Measurements from ENCODE around the gene TEDC2.
"Not testable (repeated sequence)": the region's sequence is repeated elsewhere in the genome, so short reads cannot be mapped to it uniquely, and the experiment has no call there.

TEDC2 gene

DNA sequence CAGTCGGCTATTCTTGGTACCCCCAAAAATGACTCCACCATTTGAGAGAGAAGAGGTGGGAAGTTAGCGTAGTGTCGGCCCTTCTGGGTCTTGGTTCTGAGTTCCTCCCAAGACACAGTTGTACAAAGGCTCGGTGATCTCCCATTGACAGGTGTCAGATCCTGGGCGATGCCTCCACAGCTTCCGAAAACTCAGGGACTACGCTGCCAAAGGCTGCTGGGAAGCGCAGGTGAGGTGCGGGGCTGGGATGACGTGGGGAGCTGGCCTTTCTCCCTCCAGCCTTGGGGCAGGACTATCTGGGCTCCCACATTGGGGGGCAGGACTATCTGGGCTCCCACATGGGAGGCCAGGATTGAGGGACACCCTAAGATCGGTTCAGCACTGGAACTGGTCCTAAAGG is 20.3 kb upstream of the TEDC2 start:
- FAIRE-seq = no peak

DNA sequence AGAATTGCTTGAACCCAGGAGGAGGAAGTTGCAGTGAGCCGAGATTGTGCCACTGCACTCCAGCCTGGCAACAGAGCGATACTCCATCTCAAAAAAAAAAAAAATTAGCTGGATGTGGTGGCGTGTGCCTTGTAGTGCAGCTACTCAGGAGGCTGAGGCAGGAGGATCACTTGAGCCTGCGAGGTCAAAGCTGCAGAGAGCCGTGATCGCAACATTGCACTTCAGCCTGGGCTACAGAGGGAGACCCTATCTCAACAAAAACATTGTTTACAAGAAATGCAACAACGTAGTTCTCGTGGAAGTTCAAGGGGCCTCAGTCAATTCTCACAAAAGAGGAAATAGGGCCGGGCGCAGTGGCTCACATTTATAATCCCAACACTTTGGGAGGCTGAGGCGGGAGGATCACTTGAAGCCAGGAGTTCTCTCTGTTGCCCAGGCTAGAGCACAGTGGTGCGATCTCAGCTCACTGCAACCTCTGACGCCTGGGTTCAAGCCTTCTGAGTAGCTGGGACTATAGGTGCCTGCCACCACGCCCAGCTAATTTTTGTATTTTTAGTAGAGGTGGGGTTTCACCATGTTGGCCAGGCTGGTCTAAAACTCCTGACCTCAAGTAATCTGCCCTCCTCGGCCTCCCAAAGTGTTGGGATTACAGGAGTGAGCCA is 18.6 kb upstream of the TEDC2 start:
- FAIRE-seq = not testable (repeated sequence)

- no peak for FAIRE-seq
Observed at GRCh38 chr16:2443555-2443954, 16.4 kb upstream of the TEDC2 start.

DNA sequence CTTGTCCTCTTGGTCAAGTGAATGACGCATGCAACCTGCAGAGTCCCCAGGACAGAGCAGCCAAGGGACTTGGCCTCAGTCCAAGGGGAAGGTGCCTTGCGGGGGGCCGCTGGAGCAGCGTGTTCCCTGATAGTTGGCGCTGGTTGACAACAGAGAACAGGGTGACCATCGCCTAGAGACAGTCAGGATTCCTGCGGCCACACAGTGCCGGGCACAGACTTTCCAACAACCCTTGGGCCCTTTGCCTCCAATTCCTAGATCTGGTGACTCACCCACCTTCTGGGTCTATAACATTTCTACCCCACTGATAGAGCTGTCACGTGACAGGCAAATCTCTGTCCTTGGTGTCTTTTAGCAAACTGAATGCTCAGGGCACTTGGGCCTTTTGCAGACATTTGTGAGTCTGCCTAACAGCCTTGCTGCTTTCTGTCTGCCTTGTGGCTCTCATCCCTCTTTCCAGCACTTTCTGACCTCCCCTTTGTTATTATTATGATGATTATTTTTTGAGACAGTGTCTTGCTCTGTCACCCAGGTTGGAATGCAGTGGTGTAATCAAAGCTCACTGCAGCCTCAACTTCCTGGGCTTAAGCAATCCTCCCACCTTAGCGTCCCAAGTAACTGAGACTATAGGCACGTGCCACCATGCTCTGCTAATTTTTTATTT is 11.9 kb upstream of the TEDC2 start:
- FAIRE-seq = no peak

DNA sequence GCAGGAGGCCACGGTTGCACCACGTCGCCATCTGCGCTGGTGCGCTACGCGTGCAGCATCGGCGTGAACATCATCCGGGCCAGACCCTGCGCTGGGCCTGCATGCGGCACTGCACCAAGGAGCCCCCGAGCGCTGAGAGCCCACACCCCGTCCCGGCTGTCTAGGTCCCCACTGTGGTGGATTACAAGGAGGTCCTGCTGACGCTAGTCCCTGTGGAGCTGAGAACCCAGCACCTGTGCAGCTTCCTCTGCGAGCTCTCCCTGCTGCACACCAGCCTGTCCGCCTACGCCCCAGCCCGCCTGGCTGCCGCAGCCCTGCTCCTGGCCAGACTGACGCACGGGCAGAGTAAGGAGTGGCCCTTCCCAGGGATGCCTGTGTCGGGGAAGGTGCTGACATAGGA is 10.8 kb upstream of the TEDC2 start:
- no peak for FAIRE-seq

GRCh38 chr16:2450535-2450934 is 9.4 kb upstream of the TEDC2 start:
- no peak for FAIRE-seq

DNA sequence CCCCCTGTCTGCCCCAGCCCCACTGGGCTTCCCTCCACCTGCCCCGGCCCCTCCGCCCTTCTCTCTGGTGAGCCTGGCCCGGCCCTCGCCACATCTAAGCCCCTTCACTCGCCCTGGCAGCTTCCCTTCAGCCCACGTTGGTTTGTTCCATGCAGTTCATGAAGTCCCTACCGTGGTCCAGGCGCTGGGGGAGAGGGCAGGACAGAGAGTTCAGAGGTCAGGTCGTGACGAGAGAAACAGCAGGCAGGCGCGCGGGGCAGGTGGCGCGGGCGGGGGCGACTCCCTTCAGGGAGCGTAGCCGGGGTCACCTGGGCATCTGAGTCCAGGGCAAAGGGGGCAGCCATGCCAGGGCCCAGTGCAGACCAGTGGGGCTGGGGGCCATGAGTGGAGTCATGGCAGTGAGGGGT is 8.9 kb upstream of the TEDC2 start:
- FAIRE-seq = no peak

DNA sequence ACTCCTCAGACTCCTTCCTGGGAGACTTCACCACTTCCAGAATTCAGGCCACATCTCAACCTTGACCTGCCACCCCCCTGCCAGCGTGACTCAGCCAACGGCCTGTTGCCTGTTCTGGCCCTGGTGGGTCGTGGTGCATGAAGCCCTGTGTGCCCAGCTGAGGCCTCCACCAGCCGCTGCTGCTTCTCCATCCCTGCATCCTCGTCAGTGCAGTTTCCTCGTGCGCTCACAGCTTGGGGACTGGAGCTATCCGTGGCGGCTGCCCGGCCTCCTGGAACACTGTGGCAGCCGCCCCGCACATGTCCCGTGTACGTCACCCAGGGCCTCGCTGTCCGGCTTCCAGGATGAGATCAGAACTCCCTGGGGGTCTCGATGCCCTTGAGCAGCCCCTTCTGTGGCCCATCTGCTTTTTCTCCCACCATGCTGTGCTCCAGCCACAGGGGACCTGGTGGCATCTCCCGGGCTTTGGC is 8.0 kb upstream of the TEDC2 start:
- no peak for FAIRE-seq

DNA sequence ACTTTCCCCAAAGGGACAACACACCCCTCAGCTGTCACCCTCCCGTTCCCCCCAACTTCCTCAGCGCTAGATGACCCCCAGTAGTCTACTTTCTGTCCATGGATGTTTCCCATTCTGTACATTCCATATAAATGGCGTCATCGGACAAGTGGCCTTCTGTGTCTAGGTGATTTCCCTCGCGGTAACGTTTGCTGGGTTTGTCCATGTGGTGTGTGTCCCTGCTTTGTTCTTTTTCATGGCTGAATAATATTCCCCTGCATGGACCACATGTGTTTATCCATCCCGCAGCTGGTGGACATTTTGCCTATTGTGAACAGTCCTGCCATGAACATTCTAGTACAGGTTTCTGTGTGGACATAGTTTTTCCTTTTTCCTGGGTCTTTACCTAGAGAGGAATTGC is 7.3 kb upstream of the TEDC2 start:
- FAIRE-seq = no peak

- FAIRE-seq = no peak
Observed at GRCh38 chr16:2455081-2455845, 4.6 kb upstream of the TEDC2 start.

DNA sequence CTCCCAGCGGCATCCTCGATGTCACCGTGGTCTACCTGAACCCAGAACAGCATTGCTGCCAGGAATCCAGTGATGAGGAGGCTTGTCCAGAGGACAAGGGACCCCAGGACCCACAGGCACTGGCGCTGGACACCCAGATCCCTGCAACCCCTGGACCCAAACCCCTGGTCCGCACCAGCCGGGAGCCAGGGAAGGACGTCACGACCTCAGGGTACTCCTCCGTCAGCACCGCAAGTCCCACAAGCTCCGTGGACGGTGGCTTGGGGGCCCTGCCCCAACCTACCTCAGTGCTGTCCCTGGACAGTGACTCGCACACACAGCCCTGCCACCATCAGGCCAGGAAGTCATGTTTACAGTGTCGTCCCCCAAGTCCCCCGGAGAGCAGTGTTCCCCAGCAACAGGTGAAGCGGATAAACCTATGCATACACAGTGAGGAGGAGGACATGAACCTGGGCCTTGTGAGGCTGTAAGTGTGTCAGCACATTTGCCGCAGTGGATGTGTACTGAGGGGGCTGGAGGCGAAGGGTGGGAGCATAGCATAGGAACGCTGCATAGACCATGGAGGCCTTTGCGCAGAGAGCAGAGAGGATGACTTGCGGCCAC is 3.3 kb upstream of the TEDC2 start:
- no peak for FAIRE-seq

DNA sequence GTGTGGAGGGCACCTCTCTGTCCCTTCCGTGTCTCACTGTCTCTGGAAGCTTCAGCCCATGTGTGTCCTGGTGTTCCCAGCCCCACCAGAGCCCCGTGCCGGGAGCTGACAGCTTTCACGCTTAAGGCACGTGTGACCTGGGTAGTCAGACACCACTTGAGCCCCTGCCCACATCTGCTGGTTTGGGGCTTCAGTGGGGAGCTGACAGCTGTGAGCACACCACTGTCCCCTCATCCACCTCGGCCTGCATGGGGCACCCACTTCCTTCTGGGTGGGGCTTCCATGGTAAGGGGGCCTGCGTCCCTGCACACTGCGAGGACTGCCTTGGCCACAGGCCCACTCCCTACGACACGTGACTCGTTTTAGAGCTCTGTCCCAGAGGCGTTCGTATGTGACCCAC is 2.6 kb upstream of the TEDC2 start:
- FAIRE-seq = no peak

- no peak for FAIRE-seq
Observed at GRCh38 chr16:2457946-2458345, 2.0 kb upstream of the TEDC2 start.

DNA sequence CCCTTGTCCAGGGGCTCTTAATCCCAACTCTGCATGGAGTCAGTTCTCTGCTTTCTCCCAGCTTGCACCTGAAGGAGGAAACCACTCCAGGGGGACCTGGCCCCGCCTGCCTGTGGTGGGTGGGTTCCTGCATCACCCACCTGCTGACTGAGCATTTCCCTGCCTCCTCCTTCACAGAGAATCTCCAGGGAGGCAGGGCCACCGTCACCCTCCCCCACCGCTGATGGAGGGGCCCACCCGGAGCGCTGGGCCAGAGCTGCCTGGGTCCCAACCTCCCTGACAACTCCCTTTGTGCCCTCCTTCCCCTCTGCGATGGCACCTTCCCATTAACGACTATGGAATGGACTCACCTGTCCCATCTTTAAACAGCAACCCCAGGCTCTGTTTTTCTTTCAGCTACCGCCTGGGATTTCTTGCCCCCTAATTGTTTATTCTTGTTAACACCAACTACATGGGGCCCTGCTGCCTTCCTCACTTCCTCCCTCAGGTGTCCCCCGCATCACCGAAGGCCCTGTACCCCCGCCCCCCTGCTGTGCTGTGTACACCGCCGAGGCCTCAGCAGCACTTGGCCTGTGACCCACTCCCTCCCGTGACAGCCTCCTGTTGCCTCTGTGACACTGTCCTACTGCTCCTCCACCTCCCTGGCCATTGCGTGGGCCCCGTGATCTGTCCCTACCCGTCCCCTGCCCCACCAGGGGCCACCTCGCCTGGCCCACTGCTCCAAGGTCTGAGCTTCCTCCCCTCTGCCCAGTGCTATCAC is 842 bp upstream of the TEDC2 start:
- no peak for FAIRE-seq

DNA sequence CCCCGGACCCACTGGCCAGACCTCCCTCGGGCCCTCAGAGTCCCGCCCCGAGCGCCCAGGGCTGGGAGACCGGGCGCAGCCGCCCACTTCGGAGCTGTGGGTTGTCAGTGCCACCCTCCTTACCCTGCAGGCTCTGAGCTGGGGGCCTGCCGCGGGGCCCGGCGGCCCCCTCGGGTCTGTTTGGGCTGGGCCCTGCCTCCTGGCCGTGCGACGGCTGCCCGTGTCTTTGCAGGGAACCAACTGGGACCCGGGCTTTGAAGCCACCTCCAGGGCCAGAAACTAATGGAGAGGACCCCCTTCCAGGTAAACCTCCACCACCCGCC is 443 bp downstream of the TEDC2 start:
- no peak for FAIRE-seq

- no peak for FAIRE-seq
Observed at GRCh38 chr16:2460916-2461315, 1.0 kb downstream of the TEDC2 start.

GRCh38 chr16:2462031-2462866 is 2.3 kb downstream of the TEDC2 start:
- no peak for FAIRE-seq

GRCh38 chr16:2464333-2464732 is 4.4 kb downstream of the TEDC2 start:
- FAIRE-seq = no peak

DNA sequence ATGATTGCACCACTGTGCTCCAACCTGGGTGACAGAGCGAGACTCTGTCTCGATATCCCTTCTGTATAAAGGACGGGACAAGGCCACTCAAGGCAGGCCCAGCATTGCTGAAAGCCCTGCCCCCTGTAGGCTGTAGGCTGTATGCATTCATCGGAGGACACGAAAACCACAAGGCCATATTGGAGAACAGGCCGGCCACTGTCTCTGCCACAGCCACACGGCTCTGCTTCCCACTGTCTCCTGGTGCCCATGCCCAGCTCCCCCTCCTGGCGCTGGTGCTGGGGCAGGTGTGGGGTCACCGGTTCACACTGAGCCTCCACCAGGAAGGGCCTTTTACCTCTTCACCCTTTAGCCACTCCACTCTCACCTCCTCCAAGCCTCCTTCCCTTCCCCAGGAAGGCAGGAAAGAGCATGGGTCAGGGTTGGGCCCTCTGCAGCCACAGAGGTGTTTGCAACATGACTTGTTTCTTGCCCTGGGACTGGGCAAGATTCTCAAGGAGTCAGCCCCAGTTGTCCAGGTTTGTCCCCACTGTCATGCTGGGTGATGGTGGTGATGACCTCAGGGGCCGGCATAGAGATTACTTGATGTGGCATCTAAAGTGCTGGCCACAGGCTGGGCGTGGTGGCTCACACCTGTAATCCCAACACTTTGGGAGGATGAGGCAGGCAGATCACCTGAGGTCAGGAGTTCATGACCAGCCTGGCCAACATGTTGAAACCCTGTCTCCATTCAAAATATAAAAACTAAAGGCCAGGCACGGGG is 5.9 kb downstream of the TEDC2 start:
- no peak for FAIRE-seq

DNA sequence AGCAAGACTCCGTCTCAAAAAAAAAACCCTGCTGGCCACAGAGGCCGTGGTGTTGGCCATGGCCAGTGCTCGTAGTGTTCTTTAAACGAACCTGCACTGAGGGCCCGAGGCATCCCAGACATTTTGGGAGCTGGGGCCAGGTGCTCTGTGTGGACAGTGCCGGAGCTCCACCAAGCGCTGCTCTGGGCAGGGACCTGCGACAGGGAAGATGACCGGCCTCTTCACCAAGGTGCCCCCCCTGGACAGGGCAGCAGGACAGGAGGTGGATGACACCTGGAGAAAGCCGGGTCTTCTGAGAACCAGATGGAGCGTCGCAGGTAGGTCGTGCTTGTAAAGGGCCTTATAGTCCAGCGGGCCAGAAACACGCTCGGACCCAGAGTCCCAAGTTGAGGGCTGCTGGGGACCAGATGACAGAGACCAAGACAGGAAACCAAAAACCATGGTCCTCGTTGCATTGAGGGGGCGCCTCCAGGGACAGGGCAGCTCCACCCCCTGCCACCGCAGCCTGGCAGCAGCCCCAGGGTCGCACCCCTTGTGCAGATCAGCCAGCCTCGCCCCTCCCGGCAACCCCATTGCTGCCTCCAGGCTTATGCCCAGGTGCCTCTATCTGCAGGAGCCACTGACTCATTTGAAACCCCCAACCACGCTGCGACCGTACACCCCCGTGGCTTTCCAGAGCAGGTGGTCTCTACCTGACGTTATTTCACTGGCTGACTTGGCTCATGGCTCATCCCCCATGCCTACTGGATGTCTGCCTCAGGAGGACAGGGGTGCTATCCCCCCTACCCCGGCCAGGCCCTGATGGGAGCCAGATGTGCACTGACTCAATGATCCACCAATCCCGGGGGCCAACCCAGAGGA is 7.0 kb downstream of the TEDC2 start:
- no peak for FAIRE-seq

Data from A204.1 (cell line).